HCT116 (cell line): ENCODE measurements around the gene RYR3. TPM values are rescaled to one million over a fixed set of nuclear protein-coding genes. Genes with fewer than 3 reads are reported as not detected.
A peak's percentile ranks its signal among the peaks of the same experiment; 100 is the strongest.

Experiments
- ATAC-seq: fragments of 200-7000 bp; cut with Tn5 transposase; 2 replicates; pipeline ENCODE4 v1.9.1; 2020; ENCODE audit warnings: mild to moderate bottlenecking, moderate library complexity
- BruUV-seq: library from RNA; stranded (reverse); fragments of 400-500 nt; replicated peaks from 2 replicates; lab custom pipeline; 2021; lab: Mats Ljungman, UMichigan
- CTCF ChIA-PET: fragments of 300-600 bp; sonication (Branson Sonifier 250); formaldehyde crosslinking; loops from one replicate; lab custom pipeline; 2021; ENCODE audit warnings: antibody characterized with exemption; lab: Charles Lee
- POLR2A ChIA-PET: fragments of 300-600, 350-600 bp; sonication (Branson Sonifier 250); formaldehyde crosslinking; loops from one replicate; lab custom pipeline; 2021; ENCODE audit warnings: antibody characterized with exemption; lab: Charles Lee
- RAD21 ChIA-PET, 2 experiments: fragments of 300-600 bp; sonication (Branson Sonifier 250); formaldehyde crosslinking; loops; one replicate each; lab custom pipeline; 2023; ENCODE audit warnings: low total read pairs in 2 of 2; ENCODE audit not compliant: uncharacterized antibody in 2 of 2, unreplicated experiment in 2 of 2, low non-redundant PET in 1 of 2; lab: Charles Lee
- DNase-seq: peaks from one replicate; pipeline ENCODE4 v3.0.0-alpha.2; 2010; ENCODE audit warnings: low read depth, low spot score
- H2AFZ ChIP-seq: fragments of 200-600 bp; shearing (Covaris generic), sonication (generic); 2 replicates; pipeline ENCODE4 v1.6.1; 2017; ENCODE audit warnings: low read depth, mixed run types, mixed read lengths, antibody characterized with exemption, low read length; ENCODE audit not compliant: poor library complexity, severe bottlenecking
- H3K27ac ChIP-seq: 2 replicates; pipeline ENCODE4 v1.5.1; 2012; ENCODE audit warnings: low read depth, low read length
- H3K27me3 ChIP-seq: fragments of 200-600 bp; sonication (generic); 2 replicates; pipeline ENCODE4 v1.6.1; 2016; ENCODE audit warnings: mixed run types, low read length, mixed read lengths; ENCODE audit not compliant: insufficient read depth
- H3K36me3 ChIP-seq, 2 experiments: fragments of 200-500 bp in 1 of 2; fragments of 200-600 bp in 1 of 2; sonication (Bioruptor generic) in 1 of 2; sonication (generic) in 1 of 2; 2 replicates each; pipeline versions ENCODE4 v1.5.1 to v1.6.1; 2014 to 2016; ENCODE audit warnings: low read length in 2 of 2, inconsistent platforms in 1 of 2, mixed read lengths in 1 of 2, mixed run types in 1 of 2; ENCODE audit not compliant: insufficient read depth in 2 of 2, control insufficient read depth in 1 of 2
- H3K4me1 ChIP-seq, 2 experiments: fragments of 200-600 bp in 1 of 2; sonication (generic) in 1 of 2; 2 replicates each; pipeline versions ENCODE4 v1.5.1 to v1.6.1; 2012 to 2017; ENCODE audit warnings: low read length in 2 of 2, inconsistent platforms in 1 of 2, mild to moderate bottlenecking in 1 of 2, mixed read lengths in 1 of 2, mixed run types in 1 of 2, moderate library complexity in 1 of 2; ENCODE audit not compliant: insufficient read depth in 2 of 2, control insufficient read depth in 1 of 2
- H3K4me2 ChIP-seq: fragments of 200-600 bp; sonication (generic); 2 replicates; pipeline ENCODE4 v1.6.1; 2017; ENCODE audit warnings: mixed run types, low read length, mixed read lengths
- H3K4me3 ChIP-seq, 2 experiments: fragments of 200-600 bp in 1 of 2; sonication (generic) in 1 of 2; replicated peaks in 1 of 2; 2 replicates each; pipeline ENCODE4 v1.5.1; 2011 to 2016; ENCODE audit warnings: low read length in 2 of 2, control low read depth in 1 of 2, low read depth in 1 of 2, mild to moderate bottlenecking in 1 of 2, mixed read lengths in 1 of 2, mixed run types in 1 of 2
- H3K79me2 ChIP-seq: fragments of 200-600 bp; sonication (generic); 2 replicates; pipeline ENCODE4 v1.6.1; 2017; ENCODE audit warnings: mild to moderate bottlenecking, mixed run types, low read length, moderate library complexity, mixed read lengths; ENCODE audit not compliant: insufficient read depth
- H3K9ac ChIP-seq: fragments of 200-600 bp; sonication (generic); 2 replicates; pipeline ENCODE4 v1.6.1; 2016; ENCODE audit warnings: low read length, mixed read lengths
- H3K9me2 ChIP-seq: fragments of 200-600 bp; sonication (generic), shearing (Covaris generic); 2 replicates; pipeline ENCODE4 v1.6.1; 2017; ENCODE audit warnings: mixed run types, mild to moderate bottlenecking, moderate library complexity; ENCODE audit not compliant: insufficient read depth
- H3K9me3 ChIP-seq, 2 experiments: fragments of 200-500 bp in 1 of 2; fragments of 200-600 bp in 1 of 2; sonication (Bioruptor generic) in 1 of 2; sonication (generic) in 1 of 2; 2 replicates each; pipeline ENCODE4 v1.6.1; 2014 to 2017; ENCODE audit warnings: low read length in 2 of 2, mixed read lengths in 2 of 2, inconsistent platforms in 1 of 2, low read depth in 1 of 2, mild to moderate bottlenecking in 1 of 2, mixed run types in 1 of 2, moderate library complexity in 1 of 2; ENCODE audit not compliant: control insufficient read depth in 1 of 2, insufficient read depth in 1 of 2
- H4K20me1 ChIP-seq: fragments of 200-600 bp; sonication (generic), shearing (Covaris generic); 2 replicates; pipeline ENCODE4 v1.6.1; 2017; ENCODE audit warnings: mixed run types, mild to moderate bottlenecking, moderate library complexity; ENCODE audit not compliant: insufficient read depth
- EGR1 ChIP-seq: IDR thresholded peaks from 2 replicates; pipeline ENCODE4 v1.6.1; 2012; ENCODE audit warnings: low read depth
- EZH2phosphoT487 ChIP-seq: fragments of 200-600 bp; IDR thresholded peaks from 2 replicates; pipeline ENCODE4 v1.6.1; 2018; ENCODE audit warnings: antibody characterized with exemption, borderline replicate concordance
- POLR2A ChIP-seq: IDR thresholded peaks from 2 replicates; pipeline ENCODE4 v1.7.0; 2011; ENCODE audit warnings: borderline replicate concordance; ENCODE audit not compliant: insufficient read depth, insufficient read length; ENCODE audit errors: extremely low read depth
- POLR2AphosphoS5 ChIP-seq: IDR thresholded peaks from 2 replicates; pipeline ENCODE4 v1.6.1; 2011; ENCODE audit warnings: mild to moderate bottlenecking, low read depth, low read length, moderate library complexity
- ZFX ChIP-seq: fragments of 450-650 bp; IDR thresholded peaks from 2 replicates; pipeline ENCODE4 v1.6.1; 2017
- ZNF274 ChIP-seq: fragments of 200-500 bp; sonication (Bioruptor generic); IDR thresholded peaks from 2 replicates; pipeline ENCODE4 v1.6.1; 2014; ENCODE audit warnings: mild to moderate bottlenecking, low read depth, low read length, inconsistent platforms
- intact Hi-C: fragments of 100-400 bp; cut with micrococcal nuclease; formaldehyde crosslinking; loops from 2 replicates; pipeline ENCODE4 v1.10.0; 2022
- total RNA-seq: library from RNA; stranded (reverse); gene quantifications from one replicate; pipeline ENCODE4 v1.2.1, GENCODE V29; 2021; ENCODE audit not compliant: unreplicated experiment
- TF ChIP-seq, protein P1 (sequence below): IDR thresholded peaks from 2 replicates; pipeline ENCODE4 v1.6.1; 2012
- TF ChIP-seq, protein P2 (sequence below), 3 experiments: fragments of 200-600 bp in 1 of 3; sonication (generic) in 1 of 3; IDR thresholded peaks in 2 of 3; conservative IDR thresholded peaks in 1 of 3; 2 replicates each; pipeline ENCODE4 v1.5.1; 2012 to 2017; ENCODE audit warnings: low read depth in 2 of 3, low read length in 2 of 3, antibody characterized with exemption in 1 of 3, borderline replicate concordance in 1 of 3, control low read depth in 1 of 3, mild to moderate bottlenecking in 1 of 3, mixed read lengths in 1 of 3, mixed run types in 1 of 3, moderate library complexity in 1 of 3; ENCODE audit not compliant: insufficient read depth in 1 of 3

The RYR3 gene
- total RNA-seq, 1 experiment from 2014 or later = not detected

DNA sequence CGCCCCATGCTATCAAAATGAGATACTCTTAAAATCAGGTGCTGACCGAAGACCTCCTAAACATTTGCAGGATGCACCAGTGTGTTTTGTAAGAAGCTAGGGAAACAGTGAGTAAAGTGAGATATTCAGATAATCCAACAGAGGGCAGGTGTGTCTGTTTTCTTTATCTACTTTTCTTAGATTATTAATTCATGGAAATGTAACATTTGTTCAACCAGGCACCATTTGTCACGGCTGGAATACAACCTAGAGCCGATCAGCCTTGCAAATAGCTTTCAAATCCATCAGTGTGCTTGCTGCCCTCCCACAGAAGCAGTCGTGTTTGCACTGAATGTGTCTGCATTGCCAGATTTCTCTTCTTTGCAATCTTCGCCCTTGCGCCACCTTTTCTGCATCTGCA is 455.6 kb downstream of the RYR3 start:
- H3K9ac ChIP-seq = no peak overlapping the region
- H3K27me3 ChIP-seq = peaks cover 4% of the 10 kb centered on the region; the same call in 1 of the 2 replicates
- H3K79me2 ChIP-seq = no peaks in the 10 kb centered on the region
- H3K4me3 ChIP-seq = no peak overlapping the region
- ATAC-seq = no peak
- RAD21 ChIA-PET = no interaction called here
- POLR2A ChIA-PET = no interaction called here
- no peak overlapping the region for H2AFZ ChIP-seq
- no TSS peak for BruUV-seq
- intact Hi-C loops = no loop called here
- H4K20me1 ChIP-seq = no peaks in the 10 kb centered on the region
- no peaks in the 10 kb centered on the region for H3K4me1 ChIP-seq
- TF ChIP-seq ZNF274 = no peak
- TF ChIP-seq POLR2A = no peak
- no peak for TF ChIP-seq ZFX
- TF ChIP-seq, protein P1, sequence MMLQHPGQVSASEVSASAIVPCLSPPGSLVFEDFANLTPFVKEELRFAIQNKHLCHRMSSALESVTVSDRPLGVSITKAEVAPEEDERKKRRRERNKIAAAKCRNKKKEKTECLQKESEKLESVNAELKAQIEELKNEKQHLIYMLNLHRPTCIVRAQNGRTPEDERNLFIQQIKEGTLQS = no peak
- TF ChIP-seq, protein P2, sequence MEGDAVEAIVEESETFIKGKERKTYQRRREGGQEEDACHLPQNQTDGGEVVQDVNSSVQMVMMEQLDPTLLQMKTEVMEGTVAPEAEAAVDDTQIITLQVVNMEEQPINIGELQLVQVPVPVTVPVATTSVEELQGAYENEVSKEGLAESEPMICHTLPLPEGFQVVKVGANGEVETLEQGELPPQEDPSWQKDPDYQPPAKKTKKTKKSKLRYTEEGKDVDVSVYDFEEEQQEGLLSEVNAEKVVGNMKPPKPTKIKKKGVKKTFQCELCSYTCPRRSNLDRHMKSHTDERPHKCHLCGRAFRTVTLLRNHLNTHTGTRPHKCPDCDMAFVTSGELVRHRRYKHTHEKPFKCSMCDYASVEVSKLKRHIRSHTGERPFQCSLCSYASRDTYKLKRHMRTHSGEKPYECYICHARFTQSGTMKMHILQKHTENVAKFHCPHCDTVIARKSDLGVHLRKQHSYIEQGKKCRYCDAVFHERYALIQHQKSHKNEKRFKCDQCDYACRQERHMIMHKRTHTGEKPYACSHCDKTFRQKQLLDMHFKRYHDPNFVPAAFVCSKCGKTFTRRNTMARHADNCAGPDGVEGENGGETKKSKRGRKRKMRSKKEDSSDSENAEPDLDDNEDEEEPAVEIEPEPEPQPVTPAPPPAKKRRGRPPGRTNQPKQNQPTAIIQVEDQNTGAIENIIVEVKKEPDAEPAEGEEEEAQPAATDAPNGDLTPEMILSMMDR (IDR thresholded peaks at IDR 0.05 in 2 of 3, conservative IDR thresholded peaks at IDR 0.05 in 1 of 3; ENCODE audit: borderline replicate concordance in 1 of 3, insufficient read depth in 1 of 3, low read depth in 2 of 3, low read length in 2 of 3) = peak in 2 of 3 experiments; percentile 8 to 19; a peak in 1 of 6 replicates
- TF ChIP-seq EGR1 = no peak
- TF ChIP-seq EZH2phosphoT487 = no peak
- no peak for TF ChIP-seq POLR2AphosphoS5
- CTCF ChIA-PET = interaction anchor here (1.6 kb wide), 1 partner anchor 28 kb away, joined by 7 read pairs; no protein-coding TSS in a partner anchor
- DNase-seq = no peak
- no peaks in the 10 kb centered on the region for H3K9me2 ChIP-seq
- H3K4me2 ChIP-seq = no peak overlapping the region
- no peak overlapping the region for H3K27ac ChIP-seq
- no peaks in the 10 kb centered on the region for H3K36me3 ChIP-seq
- H3K9me3 ChIP-seq = no peaks in the 10 kb centered on the region
